ENCODE measurements around the gene KPTN. TPM values are rescaled to one million over a fixed set of nuclear protein-coding genes. Genes with fewer than 3 reads are reported as not detected.

KPTN gene
- total and polyA plus RNA-seq, 2 donors (not counting 1 experiment from before 2014, with no cell fraction given), result 8.1 to 11.4 TPM

DNA sequence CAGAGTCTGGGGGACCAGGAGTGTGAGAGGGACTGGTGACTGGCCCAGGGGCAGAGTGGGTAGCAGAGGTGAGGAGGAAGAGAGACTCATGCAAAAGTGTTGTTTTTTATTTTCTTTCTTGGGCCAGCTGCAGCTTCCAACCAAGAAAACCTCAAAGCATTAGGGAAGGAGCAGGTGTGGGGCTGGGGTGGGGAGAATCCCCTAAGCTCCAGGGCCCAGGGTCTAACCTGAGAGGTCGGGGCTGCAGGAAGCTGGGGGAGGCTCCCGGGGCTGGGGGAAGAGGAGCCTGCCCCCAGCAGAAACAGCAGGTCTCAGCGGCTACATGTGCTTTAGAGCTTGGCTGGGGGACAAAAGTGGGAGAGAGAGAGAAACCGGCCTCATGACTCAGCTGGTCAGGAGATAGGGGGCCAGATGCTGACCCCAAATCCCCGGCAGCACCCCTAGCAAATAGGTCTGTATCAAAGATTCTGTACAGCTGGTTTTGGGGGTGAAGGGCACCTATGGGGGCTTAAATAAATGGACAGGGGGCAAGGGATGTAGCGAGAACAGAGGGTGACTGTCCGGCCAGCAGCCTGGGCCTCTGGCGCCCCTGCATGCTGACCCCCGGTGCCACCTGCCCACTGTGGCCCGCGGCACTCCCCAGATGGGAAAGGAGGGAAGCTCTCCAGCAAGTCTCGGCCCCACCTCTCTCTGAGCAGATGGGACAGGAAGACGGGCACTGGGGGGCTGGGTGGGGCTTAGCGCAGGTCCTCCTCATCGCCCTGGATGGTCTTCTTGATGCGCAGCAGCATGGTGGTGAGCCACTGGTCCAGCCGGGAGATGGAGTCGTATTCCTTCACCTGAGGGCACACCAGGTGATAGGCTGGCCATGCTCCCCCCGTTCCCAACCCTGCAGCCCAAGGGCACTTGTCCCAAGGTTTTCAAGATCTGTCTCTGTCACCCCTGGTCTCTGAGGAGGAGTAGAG, 3.8 kb upstream of the KPTN start:
- Histone ChIP-seq H3K9me3 (ENCODE audit: control extremely low read depth in 1 of 3, control insufficient read depth in 2 of 3, insufficient read depth in 1 of 3, low read length in 2 of 3) (no peaks in the 10 kb centered on the region), H3K27ac (ENCODE audit: low read length in 2 of 2) (no peak overlapping the region), H3K4me1 (ENCODE audit: control insufficient read depth in 2 of 2, insufficient read depth in 2 of 2, low read length in 2 of 2) (peaks cover 33 to 44% of the 10 kb centered on the region in 2 donors), H3K79me2 (ENCODE audit: control insufficient read depth, insufficient read depth, low read length) (peaks cover 3% of the 10 kb centered on the region), H4K20me1 (ENCODE audit: control insufficient read depth, insufficient read depth, low read length, poor library complexity, severe bottlenecking) (no peaks in the 10 kb centered on the region), H3K4me2 (replicated peaks; ENCODE audit: low read depth, low read length, poor library complexity, severe bottlenecking) (no peak overlapping the region), H3K9ac (ENCODE audit: low read length) (no peak overlapping the region), H3K27me3 (replicated peaks in 1 of 4; ENCODE audit: control extremely low read depth in 1 of 4, control insufficient read depth in 3 of 4, insufficient read depth in 4 of 4, low read length in 3 of 4) (no peaks in the 10 kb centered on the region), H3K4me3 (ENCODE audit: control extremely low read depth in 1 of 5, extremely low read depth in 1 of 5, insufficient read depth in 1 of 5, low read depth in 2 of 5, low read length in 4 of 5) (no peak overlapping the region), H2AFZ (ENCODE audit: insufficient read depth, low read depth, low read length, poor library complexity, severe bottlenecking) (no peak overlapping the region), H3K36me3 (replicated peaks in 1 of 2; ENCODE audit: control extremely low read depth in 1 of 2, control insufficient read depth in 1 of 2, extremely low read depth in 1 of 2, insufficient read depth in 2 of 2, low read length in 1 of 2) (peaks cover 0 to 13% of the 10 kb centered on the region in 2 experiments)
- H3K4me1 Mint-ChIP-seq, result peaks cover 39% of the 10 kb centered on the region
- CTCF ChIA-PET, result interaction anchor here (0.5 to 1.1 kb wide), 3 partner anchors 23 to 1092 kb away, joined by 3 read pairs; no protein-coding TSS in a partner anchor
- no peak overlapping the region for H3K4me3 Mint-ChIP-seq
- WGBS (ENCODE audit: insufficient coverage), result 57% methylated on average over 18 of the region's 19 CpGs
- H3K27ac Mint-ChIP-seq, result peak overlapping the region; percentile 61
- intact Hi-C loops (cut with micrococcal nuclease), result loop anchor here (10.0 kb wide), 1 partner anchor 117 kb away; the partner anchor contains the start of gene BICRA
- POLR2A ChIA-PET, result no interaction called here
- no peaks in the 10 kb centered on the region for H3K27me3 Mint-ChIP-seq
- no peak for TF ChIP-seq EZH2 (IDR thresholded peaks at IDR 0.05; ENCODE audit: borderline replicate concordance, insufficient read depth, low read depth, low read length, poor library complexity, severe bottlenecking)
- TF ChIP-seq, protein P1, sequence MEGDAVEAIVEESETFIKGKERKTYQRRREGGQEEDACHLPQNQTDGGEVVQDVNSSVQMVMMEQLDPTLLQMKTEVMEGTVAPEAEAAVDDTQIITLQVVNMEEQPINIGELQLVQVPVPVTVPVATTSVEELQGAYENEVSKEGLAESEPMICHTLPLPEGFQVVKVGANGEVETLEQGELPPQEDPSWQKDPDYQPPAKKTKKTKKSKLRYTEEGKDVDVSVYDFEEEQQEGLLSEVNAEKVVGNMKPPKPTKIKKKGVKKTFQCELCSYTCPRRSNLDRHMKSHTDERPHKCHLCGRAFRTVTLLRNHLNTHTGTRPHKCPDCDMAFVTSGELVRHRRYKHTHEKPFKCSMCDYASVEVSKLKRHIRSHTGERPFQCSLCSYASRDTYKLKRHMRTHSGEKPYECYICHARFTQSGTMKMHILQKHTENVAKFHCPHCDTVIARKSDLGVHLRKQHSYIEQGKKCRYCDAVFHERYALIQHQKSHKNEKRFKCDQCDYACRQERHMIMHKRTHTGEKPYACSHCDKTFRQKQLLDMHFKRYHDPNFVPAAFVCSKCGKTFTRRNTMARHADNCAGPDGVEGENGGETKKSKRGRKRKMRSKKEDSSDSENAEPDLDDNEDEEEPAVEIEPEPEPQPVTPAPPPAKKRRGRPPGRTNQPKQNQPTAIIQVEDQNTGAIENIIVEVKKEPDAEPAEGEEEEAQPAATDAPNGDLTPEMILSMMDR (IDR thresholded peaks at IDR 0.05), result no peak
- no peaks in the 10 kb centered on the region for H3K9me3 Mint-ChIP-seq (ENCODE audit: insufficient read depth)
- no peak for DNase-seq
- no peak for ATAC-seq (ENCODE audit: low read depth)

DNA sequence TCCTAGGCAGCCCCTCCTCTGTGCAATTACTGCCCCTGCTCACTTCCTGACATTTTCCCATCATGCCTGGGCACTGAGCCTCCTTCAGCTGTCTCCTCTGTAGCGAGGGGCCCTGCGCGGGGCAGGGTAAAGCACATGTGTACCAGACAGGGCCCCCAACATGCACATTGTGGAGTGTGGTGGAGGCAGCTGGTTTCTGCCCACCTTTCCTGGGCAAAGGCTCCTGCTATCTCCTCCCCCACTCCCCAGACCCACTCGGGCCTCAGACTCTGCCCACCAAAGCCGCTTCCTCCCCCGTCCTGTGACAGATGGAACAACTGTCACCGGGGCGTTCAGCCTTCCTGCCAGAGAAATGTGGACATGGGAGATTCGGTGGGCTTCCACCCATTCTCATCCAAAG, 2.9 kb upstream of the KPTN start:
- intact Hi-C loops (cut with micrococcal nuclease), result loop anchor here (10.0 kb wide), 1 partner anchor 118 kb away; the partner anchor contains the start of gene BICRA
- Histone ChIP-seq H3K36me3 (replicated peaks in 1 of 2; ENCODE audit: control extremely low read depth in 1 of 2, control insufficient read depth in 1 of 2, extremely low read depth in 1 of 2, insufficient read depth in 2 of 2, low read length in 1 of 2) (peaks cover 0 to 10% of the 10 kb centered on the region in 2 experiments), H3K27me3 (replicated peaks in 1 of 4; ENCODE audit: control extremely low read depth in 1 of 4, control insufficient read depth in 3 of 4, insufficient read depth in 4 of 4, low read length in 3 of 4) (no peaks in the 10 kb centered on the region), H3K27ac (ENCODE audit: low read length in 2 of 2) (no peak overlapping the region), H2AFZ (ENCODE audit: insufficient read depth, low read depth, low read length, poor library complexity, severe bottlenecking) (no peak overlapping the region), H3K4me3 (ENCODE audit: control extremely low read depth in 1 of 5, extremely low read depth in 1 of 5, insufficient read depth in 1 of 5, low read depth in 2 of 5, low read length in 4 of 5) (no peak overlapping the region), H3K4me2 (replicated peaks; ENCODE audit: low read depth, low read length, poor library complexity, severe bottlenecking) (peak overlapping the region; percentile 11), H3K9me3 (ENCODE audit: control extremely low read depth in 1 of 3, control insufficient read depth in 2 of 3, insufficient read depth in 1 of 3, low read length in 2 of 3) (no peaks in the 10 kb centered on the region), H3K9ac (ENCODE audit: low read length) (no peak overlapping the region), H3K4me1 (ENCODE audit: control insufficient read depth in 2 of 2, insufficient read depth in 2 of 2, low read length in 2 of 2) (peaks cover 33 to 44% of the 10 kb centered on the region in 2 donors), H3K79me2 (ENCODE audit: control insufficient read depth, insufficient read depth, low read length) (peaks cover 3% of the 10 kb centered on the region), H4K20me1 (ENCODE audit: control insufficient read depth, insufficient read depth, low read length, poor library complexity, severe bottlenecking) (no peaks in the 10 kb centered on the region)
- H3K27me3 Mint-ChIP-seq, result no peaks in the 10 kb centered on the region
- DNase-seq (no peak), ATAC-seq (ENCODE audit: low read depth) (no peak)
- TF ChIP-seq EZH2 (IDR thresholded peaks at IDR 0.05; ENCODE audit: borderline replicate concordance, insufficient read depth, low read depth, low read length, poor library complexity, severe bottlenecking), result no peak
- TF ChIP-seq, protein P1 (IDR thresholded peaks at IDR 0.05), result no peak
- H3K4me3 Mint-ChIP-seq, result no peak overlapping the region
- peaks cover 39% of the 10 kb centered on the region for H3K4me1 Mint-ChIP-seq
- POLR2A ChIA-PET, result no interaction called here
- peak overlapping the region; percentile 41 for H3K27ac Mint-ChIP-seq
- CTCF ChIA-PET, result interaction anchor here (1.1 kb wide), 1 partner anchor 24 kb away, joined by 3 read pairs; no protein-coding TSS in a partner anchor
- 22% methylated on average over 6 of the region's 9 CpGs for WGBS (ENCODE audit: insufficient coverage)
- H3K9me3 Mint-ChIP-seq (ENCODE audit: insufficient read depth), result no peaks in the 10 kb centered on the region
